ENCODE results near the gene GRID1.

GRID1 gene

DNA sequence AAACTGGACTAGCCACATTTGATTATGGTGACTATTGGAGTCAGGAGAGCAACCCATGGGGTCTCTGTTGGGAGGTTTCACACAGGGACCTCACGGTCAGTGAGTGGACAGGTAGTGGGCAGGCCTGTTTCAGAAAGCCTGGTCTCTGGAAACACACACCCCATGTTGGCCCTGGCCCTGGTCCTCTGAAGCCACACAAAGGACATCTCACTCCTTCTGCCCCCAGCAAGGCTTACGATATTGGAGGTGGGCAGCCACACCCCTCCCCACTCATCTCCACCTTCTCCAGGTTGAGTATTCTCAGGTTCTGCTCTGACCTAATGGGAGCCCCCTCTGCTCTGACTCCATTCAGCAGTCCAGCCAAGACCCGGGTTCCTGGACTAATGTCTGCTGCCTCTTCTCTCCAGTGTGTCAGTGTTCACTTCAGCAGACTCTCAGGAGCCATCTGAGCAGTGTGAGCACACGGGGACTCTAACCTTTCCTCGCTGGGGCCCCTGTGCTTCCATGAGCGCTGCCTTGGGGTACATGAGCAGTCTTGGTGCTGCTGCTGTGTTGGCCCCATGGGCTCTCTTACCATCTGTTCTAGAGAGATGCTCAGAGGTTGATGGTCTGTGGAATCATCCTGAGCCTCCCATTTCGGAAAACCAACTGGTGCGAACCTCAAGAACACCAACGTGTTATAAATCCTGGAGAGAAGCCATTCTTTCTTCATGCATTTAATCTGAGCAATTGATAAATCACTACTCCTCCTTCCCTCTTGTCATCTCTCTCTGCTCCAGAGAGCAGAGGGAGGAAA is 748.6 kb downstream of the GRID1 start:
- no peak for DNase-seq

DNA sequence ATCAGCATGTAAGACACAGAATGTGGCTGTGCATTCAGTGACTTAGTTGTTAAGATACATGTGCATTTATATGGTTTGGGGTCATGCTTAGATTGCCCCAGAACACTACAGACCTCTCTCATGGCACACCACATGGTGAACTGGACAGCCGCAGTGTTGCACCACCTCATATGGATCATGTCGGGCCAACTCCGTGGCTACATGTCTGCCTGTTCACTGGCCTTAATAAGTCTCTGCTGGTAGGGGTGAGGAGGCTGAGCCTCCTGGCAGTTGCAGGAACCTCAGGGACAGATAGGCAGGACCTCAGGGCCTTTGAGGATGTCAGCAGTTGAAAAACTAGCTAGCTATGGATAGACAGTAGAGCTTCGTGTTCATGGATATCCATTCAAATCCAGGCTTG is 751.0 kb downstream of the GRID1 start:
- DNase-seq: no peak

DNA sequence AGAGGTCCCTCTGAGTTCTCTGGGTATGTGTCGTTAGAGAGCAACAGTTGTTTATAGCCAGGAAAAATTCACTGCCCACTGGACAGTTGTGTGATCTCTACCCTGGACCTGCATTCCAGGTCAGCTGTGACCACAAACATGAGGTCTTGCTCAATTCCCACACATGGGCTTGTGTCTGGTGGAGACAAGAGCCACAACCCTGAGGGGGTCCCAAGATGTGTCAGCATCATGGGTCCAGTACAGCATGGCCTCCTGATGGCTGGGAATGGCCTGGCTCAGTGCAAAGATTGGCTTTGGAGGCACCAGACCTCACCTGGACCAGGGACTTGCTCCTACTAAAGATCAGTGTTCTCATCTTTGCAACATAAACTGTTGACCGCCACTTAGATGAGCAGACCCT is 751.6 kb downstream of the GRID1 start:
- no peak for DNase-seq

DNA sequence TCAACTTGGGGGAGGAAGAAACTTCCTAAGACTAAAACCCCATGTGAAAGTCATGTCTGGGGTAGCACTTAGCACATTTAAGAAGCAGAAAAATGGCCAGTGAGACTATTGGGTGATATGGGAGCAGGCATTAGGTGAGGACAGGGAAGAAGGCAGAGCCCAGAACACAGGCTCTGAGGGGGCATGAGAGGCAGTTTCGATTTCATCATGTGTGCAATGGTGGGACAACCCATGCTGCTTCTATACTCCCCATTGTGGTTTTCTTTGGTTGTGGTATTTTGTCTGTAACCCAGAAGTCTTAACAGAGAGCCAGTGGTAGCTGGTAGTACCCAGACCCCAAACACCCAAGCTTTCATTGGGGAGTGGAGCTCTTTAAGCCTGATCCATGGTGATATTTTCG is 752.0 kb downstream of the GRID1 start:
- DNase-seq: no peak

DNA sequence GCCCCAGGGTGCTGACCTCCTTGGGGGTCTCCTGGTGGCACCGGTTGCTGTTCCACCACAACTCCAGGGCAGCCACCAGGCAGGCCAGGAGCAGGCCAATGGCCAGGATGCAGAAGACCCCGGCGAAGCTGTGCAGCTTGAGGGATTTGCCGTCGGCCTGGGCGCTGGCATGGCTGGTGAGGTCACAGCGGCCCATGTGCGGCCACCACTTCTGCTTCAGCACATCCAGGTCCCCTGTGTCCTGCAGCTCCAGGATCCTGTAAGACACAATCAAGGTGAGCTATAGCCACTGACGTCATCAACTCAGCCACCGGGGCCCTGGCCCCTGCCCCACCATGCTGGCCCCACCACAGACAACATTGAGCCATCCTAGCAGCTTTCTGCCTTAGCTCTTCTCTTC is 753.2 kb downstream of the GRID1 start:
- no peak for DNase-seq

DNA sequence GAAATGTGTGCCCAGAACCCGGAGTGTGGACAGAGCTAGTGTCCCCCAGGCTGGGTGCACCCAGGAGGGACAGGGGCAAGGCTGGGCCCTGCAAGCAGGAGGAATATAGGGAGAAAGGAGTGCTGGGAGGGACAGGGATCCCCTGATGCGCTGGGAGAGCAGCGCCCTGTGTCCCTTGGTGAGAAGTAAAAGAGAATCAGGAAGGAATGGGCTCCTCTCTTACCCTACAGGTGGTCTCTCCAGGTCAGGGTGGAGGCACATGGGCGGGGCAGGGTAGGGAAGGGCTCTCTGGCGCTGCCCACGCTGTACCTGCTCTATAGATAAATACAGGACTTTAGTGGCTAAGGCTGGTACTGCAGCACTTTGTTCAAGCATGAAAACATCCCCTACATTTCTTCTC is 753.8 kb downstream of the GRID1 start:
- no peak for DNase-seq

DNA sequence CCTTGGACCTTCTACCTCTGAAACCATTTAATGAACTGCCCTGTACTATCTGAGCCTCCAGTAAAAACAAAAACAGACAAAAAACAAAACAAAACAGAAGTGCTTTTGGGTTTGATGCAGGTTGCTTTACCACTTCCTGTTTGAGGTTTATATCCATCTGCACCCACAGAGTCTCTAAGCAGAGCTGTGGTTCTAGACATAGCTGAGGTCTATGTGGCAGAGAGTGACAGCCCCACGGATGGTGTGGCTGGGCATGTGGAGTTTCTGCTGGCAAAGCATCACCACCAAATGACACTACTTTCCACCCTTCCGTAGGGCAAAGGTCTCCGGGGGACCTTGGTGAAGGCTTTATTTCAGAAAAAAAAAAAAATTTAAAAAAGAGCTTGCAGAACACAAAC is 754.2 kb downstream of the GRID1 start:
- DNase-seq: no peak

DNA sequence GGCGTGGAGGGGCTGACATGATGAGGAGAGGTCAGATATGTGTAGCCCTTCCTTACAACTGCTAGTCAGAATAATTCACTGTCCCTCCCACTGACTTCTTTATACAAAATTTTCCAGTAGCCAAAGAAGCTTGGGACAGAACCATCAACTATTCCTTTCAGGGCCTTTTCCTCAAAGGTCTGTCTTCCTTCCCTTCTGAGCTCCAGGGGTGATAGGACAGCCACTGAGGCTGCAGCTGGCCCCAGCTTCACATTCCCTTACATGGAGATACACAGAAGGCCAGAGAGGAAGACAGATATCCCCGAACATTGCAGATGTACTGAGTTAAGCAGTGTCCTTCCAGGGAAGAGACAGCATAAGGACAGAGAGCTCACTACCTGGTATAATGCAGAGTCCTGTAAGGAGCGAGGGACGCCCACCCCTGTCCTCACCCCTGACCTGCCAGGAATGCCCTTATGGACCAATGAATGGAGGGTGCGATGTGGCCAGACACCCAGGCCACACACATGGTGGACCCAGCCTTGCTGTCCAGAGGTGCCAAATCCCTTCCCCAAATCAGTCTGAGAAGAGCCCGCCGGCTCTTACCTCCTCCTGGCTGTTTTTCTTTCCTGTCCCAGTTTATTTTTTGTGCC is 754.7 kb downstream of the GRID1 start:
- no peak for DNase-seq

DNA sequence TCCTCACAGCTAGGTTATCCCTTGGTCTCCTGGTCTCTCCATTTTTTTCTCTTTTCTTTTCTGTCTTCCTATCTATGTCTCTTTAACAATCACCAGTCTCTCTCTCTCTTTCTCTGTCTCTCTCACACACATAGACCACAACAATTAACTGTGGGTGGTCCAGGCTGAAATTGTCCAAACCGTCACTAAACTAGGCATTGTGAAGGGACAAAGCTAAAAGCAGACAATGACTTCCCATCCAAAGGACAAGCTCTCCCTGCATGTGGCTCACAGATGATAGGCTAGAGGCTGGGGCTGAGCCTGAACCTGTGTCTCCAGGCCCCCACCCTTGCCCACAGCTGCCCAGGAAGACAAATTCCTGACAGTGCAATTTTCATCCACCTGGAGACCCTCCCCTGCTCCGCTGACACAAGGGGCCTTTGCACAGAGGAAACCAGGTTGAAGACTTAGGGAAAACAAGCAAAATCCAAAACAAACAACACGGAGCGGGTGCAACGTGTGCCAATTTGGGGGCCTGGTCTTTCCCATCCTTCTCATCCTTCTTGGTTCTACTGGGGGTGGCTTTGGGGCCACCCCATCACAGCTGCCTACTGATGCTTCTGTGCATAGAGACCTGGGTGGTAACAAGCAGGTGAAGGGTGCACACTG is 755.4 kb downstream of the GRID1 start:
- DNase-seq: no peak

DNA sequence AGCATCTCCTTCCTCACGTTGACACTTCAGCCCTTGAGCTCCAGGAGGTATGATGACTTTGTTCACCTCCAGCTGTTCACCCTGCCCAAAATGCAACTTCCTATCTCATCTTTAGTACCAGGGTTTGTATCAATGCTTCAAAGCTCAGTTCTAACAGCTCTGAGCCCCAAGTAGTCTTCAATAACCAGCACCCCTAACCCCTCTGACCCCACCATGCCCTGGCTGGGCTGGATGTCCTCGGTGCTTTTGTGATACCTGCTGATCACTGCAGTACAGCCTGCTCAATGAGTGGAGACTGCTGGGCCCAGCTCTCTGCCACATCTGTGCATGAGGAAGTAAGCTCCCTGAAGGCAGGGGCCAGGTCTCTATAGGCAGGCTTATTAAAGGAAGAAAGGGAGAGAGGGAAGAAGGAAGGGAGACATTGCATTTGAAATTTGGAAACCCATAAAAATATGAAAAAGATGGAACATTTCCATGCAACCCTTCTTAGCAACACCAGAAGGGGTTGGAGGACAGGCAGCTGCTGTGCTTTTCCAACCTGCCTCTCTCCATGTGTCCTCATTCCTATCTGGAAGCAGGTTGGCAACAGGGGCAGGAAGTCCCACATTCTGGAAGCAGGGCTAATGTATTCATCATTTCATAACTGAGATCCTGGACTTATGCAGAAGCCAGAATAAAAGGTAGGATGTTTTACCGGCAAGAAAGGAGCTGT is 756.1 kb downstream of the GRID1 start:
- DNase-seq: no peak

DNA sequence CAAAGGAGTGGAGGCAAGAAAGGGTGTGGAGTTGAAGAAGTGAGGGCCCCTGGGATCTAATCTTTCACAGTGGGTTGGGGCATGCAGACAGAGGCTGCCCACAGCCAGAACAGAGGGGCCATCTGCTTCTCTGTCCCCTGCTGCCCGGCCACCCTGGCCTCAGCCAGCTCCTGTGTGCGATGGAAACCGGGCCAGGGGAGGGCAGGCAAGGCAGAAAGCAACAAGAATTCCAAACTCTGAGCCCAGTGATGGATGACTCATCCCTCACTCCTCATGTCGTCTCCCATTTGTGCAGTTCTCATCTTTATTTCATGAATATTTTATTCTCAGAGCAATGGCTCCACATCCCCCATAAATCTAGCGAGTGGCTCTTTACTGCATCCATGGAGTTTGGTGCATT is 757.1 kb downstream of the GRID1 start:
- DNase-seq: no peak

DNA sequence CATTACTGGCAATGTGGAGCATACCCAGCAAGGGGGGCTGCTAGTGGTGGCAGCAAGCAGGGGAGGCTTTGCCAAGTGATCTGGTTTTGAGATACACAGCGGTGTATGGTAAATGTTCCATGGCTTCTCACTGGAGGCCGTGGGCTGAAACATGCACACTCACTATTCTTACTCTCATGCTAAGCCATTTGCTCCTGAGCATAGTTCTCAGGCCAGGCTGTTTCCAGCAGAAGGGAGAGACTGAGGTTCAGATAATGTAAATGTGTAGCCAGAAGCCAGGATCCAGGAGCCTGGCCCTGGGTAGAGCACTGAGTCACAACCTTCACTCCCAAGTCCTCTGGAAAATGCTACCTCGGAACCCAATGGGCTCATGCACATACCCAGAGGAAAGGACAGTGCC is 757.9 kb downstream of the GRID1 start:
- DNase-seq: no peak

DNA sequence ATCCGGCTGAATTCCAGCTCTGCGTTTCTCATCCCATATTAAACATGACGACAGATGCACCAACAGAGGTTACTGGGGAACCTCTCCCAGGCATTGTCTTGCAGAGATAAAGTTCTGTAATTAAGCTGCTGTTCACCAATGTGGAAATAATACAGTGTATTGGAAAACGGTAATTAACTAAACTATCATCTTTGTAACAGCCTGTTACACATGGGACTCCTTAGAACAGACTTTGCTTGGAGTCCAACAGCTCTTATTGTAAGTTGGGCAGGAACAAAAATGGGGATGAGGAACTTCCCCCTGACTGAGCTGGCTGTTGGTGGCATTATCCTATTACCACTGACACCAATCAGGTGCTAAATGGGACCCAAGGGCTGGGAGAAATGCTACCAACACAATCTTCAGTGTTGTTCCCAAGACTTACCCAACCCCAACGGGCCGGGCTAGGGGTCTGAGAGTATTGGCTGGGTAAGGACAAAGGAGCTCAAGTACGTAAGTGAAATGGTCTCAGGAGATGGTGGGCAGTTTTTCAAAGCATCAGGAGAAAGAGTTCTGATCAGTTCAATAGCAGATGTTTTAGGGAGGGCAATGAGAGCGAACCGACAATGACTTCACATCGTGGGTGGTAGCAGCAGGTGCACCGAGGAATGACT is 759.4 kb downstream of the GRID1 start:
- no peak for DNase-seq

DNA sequence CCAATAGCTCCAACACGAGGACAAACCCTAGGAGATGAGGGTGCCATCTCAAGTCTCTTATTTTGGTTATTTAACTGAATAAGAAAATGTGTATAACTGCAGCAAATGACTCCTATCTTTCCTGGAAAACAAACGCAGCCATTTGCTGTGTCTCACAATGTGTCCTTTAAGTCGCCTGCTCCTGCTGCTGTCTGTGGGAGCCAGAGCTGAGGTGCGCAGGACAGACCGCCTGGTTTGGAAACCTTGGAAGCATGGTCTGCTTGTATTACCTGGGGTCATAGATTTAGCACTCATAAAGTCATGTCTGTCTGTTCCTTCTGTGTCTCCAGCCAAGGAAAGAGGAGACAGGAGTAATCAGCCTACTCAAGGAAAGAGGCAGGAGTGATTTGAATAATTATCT is 760.2 kb downstream of the GRID1 start:
- DNase-seq: no peak

DNA sequence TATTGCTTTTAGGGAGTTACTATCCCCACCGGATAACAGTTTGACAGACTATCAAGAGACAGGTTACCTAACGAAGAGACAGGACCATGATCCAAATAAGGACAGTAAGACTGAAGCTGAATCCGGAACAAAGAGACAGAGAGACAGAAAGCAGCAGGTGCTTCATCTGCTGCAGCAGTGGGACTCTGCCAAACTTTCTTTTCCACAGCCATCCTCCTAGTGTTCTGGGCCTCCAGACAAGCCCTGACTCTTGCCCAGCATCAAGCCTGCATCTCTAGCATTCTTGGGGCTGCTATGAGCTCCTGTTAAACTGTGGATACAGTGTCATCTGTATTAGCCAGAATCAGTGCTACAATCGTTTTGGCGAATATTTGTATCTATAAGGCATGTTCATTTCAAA is 761.7 kb downstream of the GRID1 start:
- DNase-seq: no peak

DNA sequence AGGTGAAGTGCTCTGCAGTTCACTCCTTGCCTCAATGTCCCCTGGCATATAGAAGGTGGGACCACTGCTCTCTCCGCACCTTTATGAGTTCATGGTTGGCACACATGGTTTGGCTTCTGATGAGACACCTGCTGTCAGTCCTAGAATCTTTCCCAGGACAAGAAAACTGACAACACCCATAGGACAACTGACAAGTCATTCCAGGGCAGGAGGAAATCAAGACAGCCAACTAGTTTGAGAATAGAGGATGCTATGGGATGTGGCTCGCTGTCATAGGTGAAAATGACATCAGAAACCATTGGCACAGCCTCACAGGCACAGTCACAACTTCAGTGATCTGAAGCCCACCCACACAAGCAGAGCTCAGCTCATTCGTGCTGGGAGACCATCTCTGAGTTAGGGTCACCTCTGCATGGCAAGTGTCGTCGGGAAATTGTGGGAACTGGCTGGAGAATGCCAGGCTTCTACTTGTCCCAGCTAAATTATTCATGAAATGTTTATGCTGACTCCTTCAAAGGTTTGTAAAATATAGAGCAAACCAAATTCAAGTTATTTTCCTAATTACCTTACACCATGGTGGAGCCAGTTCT is 762.4 kb downstream of the GRID1 start:
- DNase-seq: no peak

DNA sequence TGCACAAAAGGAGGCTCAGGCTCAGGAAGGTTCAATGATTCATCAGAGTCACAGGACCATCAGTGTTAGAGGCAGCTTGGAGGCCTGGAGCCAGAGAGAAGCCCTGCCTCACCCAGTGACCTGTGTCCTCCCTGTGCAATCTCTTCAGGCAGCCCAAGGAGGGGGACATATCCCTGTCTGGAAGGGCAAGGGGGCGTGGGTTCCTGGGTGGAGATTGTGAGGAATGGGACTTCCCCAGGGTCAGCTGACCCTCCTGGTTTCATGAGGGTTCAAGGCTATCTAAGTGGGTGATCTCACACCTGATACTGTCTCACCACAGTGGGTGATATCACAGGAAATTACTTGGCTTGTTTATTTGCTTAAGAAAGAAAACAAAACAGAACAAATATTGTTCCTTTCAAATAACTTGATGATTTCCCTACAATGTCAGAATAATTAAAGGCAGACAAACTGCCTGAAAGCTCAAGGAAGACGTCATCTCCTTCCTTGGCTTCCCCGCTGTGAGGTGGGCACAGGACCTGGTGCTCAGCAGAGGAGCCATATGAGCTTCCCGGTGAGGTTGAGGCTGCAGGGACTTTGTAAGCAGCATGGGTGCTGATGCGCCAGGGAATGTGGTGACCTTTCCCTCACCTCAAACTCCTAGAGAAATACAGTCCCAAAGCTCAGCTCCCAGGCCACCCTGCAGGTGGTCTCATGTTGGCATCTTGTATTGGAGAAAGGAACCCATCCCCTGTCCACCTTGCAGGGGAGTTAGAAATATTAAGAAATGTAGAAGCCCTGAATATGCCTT is 763.2 kb downstream of the GRID1 start:
- DNase-seq: no peak

DNA sequence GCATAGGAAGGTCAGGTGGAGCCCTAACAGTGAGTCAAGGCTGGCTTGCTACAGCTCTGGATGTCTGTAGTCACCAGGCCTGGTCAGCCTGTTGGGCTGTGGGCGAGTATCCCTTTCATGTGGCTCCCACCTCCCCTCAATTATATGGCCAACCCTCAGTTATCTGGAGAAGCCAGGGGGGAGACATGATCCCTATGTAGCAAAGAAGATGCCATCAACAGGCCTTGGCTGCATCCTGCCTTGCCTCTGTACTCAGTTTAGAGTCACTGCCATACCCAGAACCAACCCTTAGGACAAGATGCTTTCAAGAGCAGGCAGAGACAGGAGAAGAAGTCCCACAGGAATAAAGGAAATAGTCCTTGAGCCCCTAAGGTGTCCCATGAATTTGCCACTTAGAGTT is 763.9 kb downstream of the GRID1 start:
- DNase-seq: no peak

DNA sequence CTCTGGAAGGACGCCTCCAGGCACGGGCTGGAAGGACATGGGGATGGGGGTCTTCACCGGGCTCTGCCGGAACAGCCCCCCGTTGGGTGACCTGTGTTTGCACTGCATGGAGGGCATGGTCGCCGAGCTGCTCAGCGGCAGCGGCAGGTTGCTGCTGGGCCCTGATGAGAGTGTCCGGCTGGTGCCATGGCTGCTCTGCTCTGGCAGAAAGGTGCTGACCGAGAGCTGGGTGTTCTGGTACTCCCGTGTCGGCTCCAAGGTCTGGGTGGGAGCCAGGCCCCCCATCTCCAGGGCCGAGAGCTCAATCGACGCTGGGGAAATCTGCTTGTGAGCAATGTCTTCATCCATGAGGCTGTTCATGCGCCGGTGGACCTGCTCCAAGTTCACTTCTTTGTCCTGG is 764.3 kb downstream of the GRID1 start:
- no peak for DNase-seq

DNA sequence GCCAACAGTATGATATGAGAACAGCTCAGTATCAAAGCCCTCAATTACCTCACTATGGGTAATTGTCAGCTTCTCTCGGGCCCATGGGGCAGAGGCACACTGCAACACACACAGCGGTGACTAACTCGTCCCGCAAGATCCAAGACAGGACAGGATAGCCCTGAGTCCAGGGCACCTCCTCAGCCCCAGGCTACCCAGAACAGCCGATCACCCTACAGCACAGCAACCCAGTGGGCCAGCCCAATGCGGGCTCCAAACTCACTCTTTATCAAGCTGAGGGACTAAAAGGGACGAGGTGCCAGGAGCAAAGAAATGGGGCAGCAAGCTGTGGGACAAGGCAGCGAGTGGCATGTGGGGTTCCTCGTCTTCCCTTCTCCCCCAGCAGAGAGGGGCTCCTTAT is 765.1 kb downstream of the GRID1 start:
- DNase-seq: no peak

DNA sequence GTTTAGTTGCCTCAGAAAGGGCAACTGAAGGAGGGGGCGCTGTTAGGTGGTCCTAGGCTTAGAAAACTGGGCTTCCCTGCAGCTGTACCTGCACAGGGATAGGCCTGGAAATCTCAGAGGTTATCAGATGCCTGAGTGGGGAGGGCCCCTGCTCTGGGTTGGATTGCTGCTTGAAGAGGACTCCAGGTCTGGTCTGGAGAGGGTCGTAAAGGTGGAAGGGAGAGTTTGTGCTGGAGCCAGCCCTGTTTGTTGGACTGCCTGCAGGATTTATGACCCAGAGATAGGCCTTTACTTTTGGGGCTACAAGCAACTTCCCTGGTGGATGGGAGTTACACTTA is 765.9 kb downstream of the GRID1 start:
- DNase-seq: no peak
